ENCODE measurements around the gene ETV5.

- TF ChIP-seq CTCF (IDR thresholded peaks at IDR 0.05) (no peak), EZH2 (IDR thresholded peaks at IDR 0.05; ENCODE audit: borderline replicate concordance, insufficient read depth, low read depth, low read length, poor library complexity, severe bottlenecking) (no peak)
Measured at GRCh38 chr3:186102687-186103086, 6.2 kb downstream of the ETV5 start.
